Measurements from ENCODE around the gene PPP1R3E.
A peak's percentile ranks its signal among the peaks of the same experiment; 100 is the strongest.
"Not testable (repeated sequence)": the region's sequence is repeated elsewhere in the genome, so short reads cannot be mapped to it uniquely, and the experiment has no call there.

The PPP1R3E gene

GRCh38 chr14:23297096-23297495, 5.6 kb downstream of the PPP1R3E start:
- DNase-seq: no peak

GRCh38 chr14:23296012-23296777, 6.5 kb downstream of the PPP1R3E start:
- DNase-seq: no peak

GRCh38 chr14:23294734-23295561, 7.7 kb downstream of the PPP1R3E start:
- DNase-seq: peak; percentile 79

GRCh38 chr14:23286902-23287479, 15.7 kb downstream of the PPP1R3E start:
- no peak for DNase-seq

GRCh38 chr14:23286020-23286901, 16.4 kb downstream of the PPP1R3E start, which contains the start of gene HOMEZ:
Gene HOMEZ (minus strand): TSS chr14:23286132. CDS start chr14:23285952, 180 bp downstream.
- peak; percentile 98 for DNase-seq

GRCh38 chr14:23285530-23286019, 17.1 kb downstream of the PPP1R3E start:
- DNase-seq: peak; percentile 43

GRCh38 chr14:23284654-23285529, 17.8 kb downstream of the PPP1R3E start:
- peak; percentile 54 for DNase-seq

GRCh38 chr14:23281247-23281646, 21.4 kb downstream of the PPP1R3E start:
- DNase-seq: no peak

- DNase-seq: peak; percentile 82
Observed at GRCh38 chr14:23277928-23278327, 24.7 kb downstream of the PPP1R3E start.

- no peak for DNase-seq
Observed at GRCh38 chr14:23277189-23277588, 25.5 kb downstream of the PPP1R3E start.

GRCh38 chr14:23275412-23275811, 27.2 kb downstream of the PPP1R3E start:
- DNase-seq: no peak

GRCh38 chr14:23269193-23269592, 33.5 kb downstream of the PPP1R3E start:
- DNase-seq: no peak

- not testable (repeated sequence) for DNase-seq
Observed at GRCh38 chr14:23260849-23261248, 41.8 kb downstream of the PPP1R3E start.

GRCh38 chr14:23259426-23259825, 43.2 kb downstream of the PPP1R3E start:
- DNase-seq: no peak

- no peak for DNase-seq
Observed at GRCh38 chr14:23258256-23258655, 44.4 kb downstream of the PPP1R3E start.

GRCh38 chr14:23252420-23253333, 50.0 kb downstream of the PPP1R3E start:
- DNase-seq: no peak

- DNase-seq: no peak
Observed at GRCh38 chr14:23252006-23252405, 50.7 kb downstream of the PPP1R3E start.

GRCh38 chr14:23249824-23250223, 52.8 kb downstream of the PPP1R3E start:
- no peak for DNase-seq

GRCh38 chr14:23248601-23249000, 54.1 kb downstream of the PPP1R3E start:
- no peak for DNase-seq

Data from hematopoietic multipotent progenitor cell treated with erythropoietin and hydrocortisone succinate and interleukin-3 and kit ligand, for 8 days (in vitro differentiated cells).